Measurements from ENCODE around the gene ZP2. TPM values are rescaled to one million over a fixed set of nuclear protein-coding genes. Genes with fewer than 3 reads are reported as not detected.

ZP2 gene
- total and polyA plus RNA-seq, 2 donors: 0.90 TPM; not detected in 1

GRCh38 chr16:21228361-21228872 lies 17.0 kb upstream of the ZP2 start:
- no peaks in the 10 kb centered on the region for H3K4me1 ChIP-seq (ENCODE audit: insufficient read depth)
- 73% methylated on average over 2 of the region's 2 CpGs for WGBS
- H3K27ac ChIP-seq (ENCODE audit: low read depth): no peak overlapping the region
- no peak for DNase-seq (ENCODE audit: extremely low spot score)
- no peaks in the 10 kb centered on the region for H3K36me3 ChIP-seq (ENCODE audit: insufficient read depth)
- H3K4me3 ChIP-seq (ENCODE audit: low read depth, low read length): no peak overlapping the region

- Histone ChIP-seq H3K27ac (ENCODE audit: low read depth) (no peak overlapping the region), H3K4me1 (ENCODE audit: insufficient read depth) (no peaks in the 10 kb centered on the region), H3K4me3 (ENCODE audit: low read depth, low read length) (no peak overlapping the region), H3K36me3 (ENCODE audit: insufficient read depth) (no peaks in the 10 kb centered on the region)
- no peak for DNase-seq (ENCODE audit: extremely low spot score)
These were observed 16.5 kb upstream of the ZP2 start for GRCh38 chr16:21227866-21228265.

DNA sequence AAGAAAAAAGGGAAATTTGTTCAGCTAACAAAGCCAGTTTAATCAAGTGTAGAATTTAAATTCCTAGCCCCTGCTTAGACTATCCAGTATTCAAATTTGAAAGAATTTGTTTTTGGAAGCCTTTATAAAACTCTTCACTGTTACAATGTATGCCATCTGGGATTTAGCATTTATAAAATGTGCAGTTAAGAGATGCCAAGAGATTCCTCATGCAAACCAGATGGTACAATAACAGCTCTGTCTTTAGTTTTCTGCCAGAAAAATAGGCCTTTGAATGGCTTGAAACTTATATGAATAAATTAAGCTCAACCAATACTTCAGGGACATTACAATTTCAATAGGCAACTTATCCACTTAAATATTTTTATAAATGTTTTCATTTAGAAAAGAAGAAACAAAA lies 15.4 kb upstream of the ZP2 start:
- Histone ChIP-seq H3K27ac (ENCODE audit: low read depth) (no peak overlapping the region), H3K36me3 (ENCODE audit: insufficient read depth) (no peaks in the 10 kb centered on the region), H3K4me3 (ENCODE audit: low read depth, low read length) (no peak overlapping the region), H3K4me1 (ENCODE audit: insufficient read depth) (no peaks in the 10 kb centered on the region)
- no peak for DNase-seq (ENCODE audit: extremely low spot score)

DNA sequence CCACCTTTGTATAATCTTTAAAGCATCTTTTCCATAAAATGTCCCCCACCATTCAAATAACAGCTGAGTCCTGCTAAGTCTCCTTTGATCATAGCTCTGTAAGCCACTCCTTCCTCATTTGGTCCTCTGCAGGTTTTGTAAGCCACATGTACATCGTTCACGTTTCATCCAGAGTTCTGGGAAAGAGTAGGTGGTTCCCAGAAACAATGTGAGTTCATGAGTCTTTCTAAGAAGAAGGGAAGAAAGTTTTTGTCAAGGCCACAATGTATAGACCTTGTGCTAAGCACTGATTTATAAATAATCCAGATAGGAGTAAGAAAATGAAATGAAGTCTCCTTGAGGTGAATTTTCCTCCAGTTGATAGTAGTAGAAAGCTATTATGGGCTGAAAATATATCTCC lies 13.4 kb upstream of the ZP2 start:
- Histone ChIP-seq H3K4me1 (ENCODE audit: insufficient read depth) (no peaks in the 10 kb centered on the region), H3K36me3 (ENCODE audit: insufficient read depth) (no peaks in the 10 kb centered on the region), H3K27ac (ENCODE audit: low read depth) (no peak overlapping the region), H3K4me3 (ENCODE audit: low read depth, low read length) (no peak overlapping the region)
- 59% methylated on average over 2 of the region's 2 CpGs for WGBS
- no peak for DNase-seq (ENCODE audit: extremely low spot score)

- H3K4me1 ChIP-seq (ENCODE audit: insufficient read depth): no peaks in the 10 kb centered on the region
- DNase-seq (ENCODE audit: extremely low spot score): no peak
- no peak overlapping the region for H3K4me3 ChIP-seq (ENCODE audit: low read depth, low read length)
- H3K27ac ChIP-seq (ENCODE audit: low read depth): no peak overlapping the region
- 80% methylated on average over 9 of the region's 9 CpGs for WGBS
- no peaks in the 10 kb centered on the region for H3K36me3 ChIP-seq (ENCODE audit: insufficient read depth)
These were observed 12.4 kb upstream of the ZP2 start for GRCh38 chr16:21223787-21224186.

DNA sequence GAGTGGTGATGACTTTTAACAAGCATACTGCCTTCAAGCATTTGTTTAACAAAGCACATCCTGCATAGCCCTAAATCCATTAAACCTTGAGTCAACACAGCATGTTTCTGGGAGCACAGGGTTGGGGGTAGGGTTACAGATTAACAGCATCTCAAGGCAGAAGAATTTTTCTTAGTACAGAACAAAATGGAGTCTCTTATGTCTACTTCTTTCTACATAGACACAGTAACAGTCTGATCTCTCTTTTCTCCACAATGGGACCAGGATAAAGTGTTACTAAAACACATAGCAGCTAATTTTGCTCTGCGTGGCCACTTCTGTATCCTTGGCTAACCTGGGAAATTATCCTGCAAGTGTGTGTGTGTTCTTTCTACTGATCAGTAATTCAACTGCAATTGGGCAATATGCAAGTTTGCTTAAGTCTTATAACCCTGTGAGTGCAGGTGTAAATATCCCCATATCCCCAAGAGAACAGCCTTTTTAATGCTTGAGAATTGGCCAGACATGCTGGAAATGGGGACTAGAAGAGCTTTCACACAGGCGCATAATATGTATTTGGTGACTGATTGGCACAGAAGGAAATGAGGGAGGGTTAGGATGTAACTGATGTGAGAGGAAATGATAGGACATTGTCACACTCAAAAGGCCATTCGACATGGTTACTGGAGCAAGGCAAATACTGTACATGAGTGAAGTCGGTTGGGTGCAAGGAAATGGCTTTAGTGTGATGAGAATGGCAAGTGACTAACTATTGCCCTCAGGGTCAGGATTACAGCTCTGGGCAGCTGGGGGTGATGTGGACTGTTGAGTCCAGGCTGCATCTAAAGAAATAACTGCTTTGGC lies 11.3 kb upstream of the ZP2 start:
- no peaks in the 10 kb centered on the region for H3K36me3 ChIP-seq (ENCODE audit: insufficient read depth)
- H3K4me1 ChIP-seq (ENCODE audit: insufficient read depth): no peaks in the 10 kb centered on the region
- 67% methylated on average over 4 of the region's 4 CpGs for WGBS
- H3K4me3 ChIP-seq (ENCODE audit: low read depth, low read length): no peak overlapping the region
- DNase-seq (ENCODE audit: extremely low spot score): no peak
- no peak overlapping the region for H3K27ac ChIP-seq (ENCODE audit: low read depth)

DNA sequence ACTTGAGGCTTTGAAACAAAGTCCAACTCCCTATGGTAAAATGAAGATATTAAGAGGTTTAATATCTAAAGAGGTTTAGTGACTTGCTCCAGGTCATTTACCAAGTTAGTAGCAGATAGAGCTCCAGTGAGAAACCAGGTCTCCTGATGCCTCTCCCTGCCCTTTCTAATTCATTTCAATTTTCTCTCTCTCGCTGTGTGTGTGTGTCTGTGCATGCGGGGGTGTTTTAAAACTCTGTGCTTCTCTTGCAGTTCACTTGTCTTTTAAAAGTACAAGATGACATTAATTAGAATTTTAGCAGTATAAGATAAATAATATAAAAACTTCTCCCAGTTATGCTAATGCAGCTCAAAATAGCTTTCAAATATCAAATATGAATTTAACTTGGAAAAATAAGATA lies 8.2 kb upstream of the ZP2 start:
- no peak overlapping the region for H3K4me3 ChIP-seq (ENCODE audit: low read depth, low read length)
- no peak overlapping the region for H3K27ac ChIP-seq (ENCODE audit: low read depth)
- H3K4me1 ChIP-seq (ENCODE audit: insufficient read depth): no peaks in the 10 kb centered on the region
- H3K36me3 ChIP-seq (ENCODE audit: insufficient read depth): no peaks in the 10 kb centered on the region
- no peak for DNase-seq (ENCODE audit: extremely low spot score)
- 95% methylated on average over 2 of the region's 2 CpGs for WGBS

GRCh38 chr16:21218153-21218552 lies 6.8 kb upstream of the ZP2 start:
- DNase-seq (ENCODE audit: extremely low spot score): no peak
- H3K27ac ChIP-seq (ENCODE audit: low read depth): no peak overlapping the region
- H3K36me3 ChIP-seq (ENCODE audit: insufficient read depth): no peaks in the 10 kb centered on the region
- WGBS: 67% methylated on average over 7 of the region's 7 CpGs
- H3K4me3 ChIP-seq (ENCODE audit: low read depth, low read length): no peak overlapping the region
- no peaks in the 10 kb centered on the region for H3K4me1 ChIP-seq (ENCODE audit: insufficient read depth)

DNA sequence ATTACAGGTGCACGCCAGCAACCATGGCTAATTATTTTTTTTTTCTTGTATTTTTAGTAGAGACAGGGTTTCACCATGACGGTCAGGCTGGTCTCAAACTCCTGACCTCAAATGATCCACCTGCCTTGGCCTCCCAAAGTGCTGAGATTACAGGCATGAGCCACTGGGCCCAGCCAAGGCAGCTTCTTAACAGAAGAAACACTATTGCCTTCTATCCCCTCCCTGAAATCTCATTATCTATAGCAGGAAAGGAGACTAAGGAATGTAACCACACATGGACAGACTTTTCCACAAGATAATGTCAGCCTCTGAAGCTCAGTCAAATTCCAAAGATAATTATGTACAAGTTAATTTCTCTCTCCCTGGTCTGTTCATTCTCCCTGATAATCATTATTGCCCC lies 5.7 kb upstream of the ZP2 start:
- Histone ChIP-seq H3K4me1 (ENCODE audit: insufficient read depth) (no peaks in the 10 kb centered on the region), H3K36me3 (ENCODE audit: insufficient read depth) (no peaks in the 10 kb centered on the region), H3K4me3 (ENCODE audit: low read depth, low read length) (no peak overlapping the region), H3K27ac (ENCODE audit: low read depth) (no peak overlapping the region)
- WGBS: 87% methylated on average over 2 of the region's 2 CpGs
- no peak for DNase-seq (ENCODE audit: extremely low spot score)

DNA sequence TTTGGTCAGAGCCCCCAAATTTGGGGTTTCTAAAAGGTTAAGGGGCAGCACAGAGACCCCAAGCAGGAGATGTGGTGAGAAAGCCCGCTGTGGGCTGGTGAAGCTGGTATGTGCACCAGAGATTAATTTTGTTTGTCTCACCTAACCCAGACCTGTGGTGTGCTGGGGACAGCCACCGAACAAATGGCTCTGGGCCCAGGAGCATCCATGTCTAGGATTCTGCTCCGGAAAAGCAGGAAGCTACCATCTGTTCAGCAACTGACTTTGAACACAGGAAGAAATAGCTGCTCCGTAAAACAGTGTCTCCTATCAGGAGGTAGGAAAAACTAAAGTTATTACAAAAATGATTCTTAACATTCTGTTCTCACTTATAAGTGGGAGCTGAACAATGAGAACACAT lies 2.7 kb upstream of the ZP2 start:
- no peak for DNase-seq (ENCODE audit: extremely low spot score)
- WGBS: 69% methylated on average over 4 of the region's 4 CpGs
- Histone ChIP-seq H3K4me3 (ENCODE audit: low read depth, low read length) (no peak overlapping the region), H3K27ac (ENCODE audit: low read depth) (no peak overlapping the region), H3K4me1 (ENCODE audit: insufficient read depth) (no peaks in the 10 kb centered on the region), H3K36me3 (ENCODE audit: insufficient read depth) (no peaks in the 10 kb centered on the region)

GRCh38 chr16:21208446-21209230 lies 2.7 kb downstream of the ZP2 start:
- Histone ChIP-seq H3K4me1 (ENCODE audit: insufficient read depth) (no peaks in the 10 kb centered on the region), H3K4me3 (ENCODE audit: low read depth, low read length) (no peak overlapping the region), H3K27ac (ENCODE audit: low read depth) (no peak overlapping the region), H3K36me3 (ENCODE audit: insufficient read depth) (no peaks in the 10 kb centered on the region)
- 67% methylated on average over 2 of the region's 2 CpGs for WGBS
- DNase-seq (ENCODE audit: extremely low spot score): no peak

DNA sequence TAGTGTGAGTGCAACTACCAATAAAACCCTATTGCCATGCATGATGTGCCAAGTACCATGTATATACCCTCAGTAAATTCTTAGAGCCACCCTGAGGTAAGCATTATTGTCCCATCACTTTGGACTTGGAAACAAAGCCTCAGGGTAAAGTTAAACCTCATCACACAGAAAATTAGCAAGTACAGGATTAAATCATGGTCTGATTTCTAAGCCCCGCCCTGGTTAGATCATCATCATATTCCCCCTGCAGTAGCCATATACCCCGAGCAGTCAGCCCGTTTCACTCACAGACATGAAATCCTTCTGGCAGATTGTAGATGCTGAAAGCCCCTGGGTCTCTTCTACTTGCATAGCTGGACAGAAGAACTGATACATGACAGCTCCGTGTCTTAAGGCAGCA lies 4.8 kb downstream of the ZP2 start:
- DNase-seq (ENCODE audit: extremely low spot score): no peak
- no peaks in the 10 kb centered on the region for H3K4me1 ChIP-seq (ENCODE audit: insufficient read depth)
- WGBS: 93% methylated on average over 4 of the region's 4 CpGs
- no peaks in the 10 kb centered on the region for H3K36me3 ChIP-seq (ENCODE audit: insufficient read depth)
- no peak overlapping the region for H3K4me3 ChIP-seq (ENCODE audit: low read depth, low read length)
- no peak overlapping the region for H3K27ac ChIP-seq (ENCODE audit: low read depth)

DNA sequence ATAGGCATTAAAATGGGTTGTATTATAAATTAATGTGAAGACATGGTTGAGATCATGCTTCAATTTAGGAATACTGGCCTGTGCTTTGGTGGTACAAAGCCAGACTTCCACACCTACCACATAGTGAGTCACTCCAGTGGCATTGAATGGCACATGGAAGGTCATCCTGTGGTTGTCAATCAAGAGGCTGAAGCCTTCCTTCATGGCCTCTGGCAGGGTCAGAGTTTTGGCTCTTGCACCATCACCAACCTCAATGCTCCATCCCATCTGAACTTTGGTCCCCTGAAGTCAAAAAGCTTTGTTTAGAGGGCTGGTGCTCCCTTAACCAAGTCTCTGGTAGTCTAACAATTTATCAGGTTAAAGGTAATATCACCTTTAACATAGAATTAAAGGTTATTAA lies 6.1 kb downstream of the ZP2 start:
- no peak overlapping the region for H3K27ac ChIP-seq (ENCODE audit: low read depth)
- no peak overlapping the region for H3K4me3 ChIP-seq (ENCODE audit: low read depth, low read length)
- no peaks in the 10 kb centered on the region for H3K4me1 ChIP-seq (ENCODE audit: insufficient read depth)
- no peak for DNase-seq (ENCODE audit: extremely low spot score)
- no peaks in the 10 kb centered on the region for H3K36me3 ChIP-seq (ENCODE audit: insufficient read depth)

DNA sequence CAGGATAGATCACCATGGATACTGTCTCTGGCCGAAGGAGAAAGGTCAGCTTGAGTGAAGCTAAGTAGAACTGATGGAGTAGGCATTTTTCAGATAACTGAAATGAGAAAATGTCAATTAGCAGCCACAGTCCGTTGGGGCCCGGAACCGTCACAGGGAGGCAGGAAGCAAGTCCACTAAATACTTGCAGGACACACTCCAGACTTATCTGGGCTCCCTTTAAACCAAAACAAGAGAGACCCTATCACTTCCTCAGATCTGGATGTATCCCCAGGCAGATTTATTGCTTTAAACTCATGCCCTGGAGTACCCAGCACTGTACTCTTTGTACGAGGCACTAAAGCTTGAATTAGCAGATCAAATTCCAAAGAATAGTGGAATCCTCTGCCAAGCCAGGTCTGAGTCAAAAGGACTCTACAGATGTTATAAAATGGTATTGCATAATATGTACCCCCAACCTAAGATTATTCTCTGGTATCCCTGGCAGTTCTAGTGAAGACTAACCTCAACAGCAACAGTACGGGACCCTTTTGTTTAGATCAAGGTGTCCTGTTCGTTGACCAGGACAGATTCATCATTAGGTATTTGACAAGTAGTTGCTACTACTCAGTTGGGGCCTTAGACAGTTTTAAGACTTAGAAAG lies 8.1 kb downstream of the ZP2 start:
- H3K36me3 ChIP-seq (ENCODE audit: insufficient read depth): no peaks in the 10 kb centered on the region
- no peak overlapping the region for H3K4me3 ChIP-seq (ENCODE audit: low read depth, low read length)
- no peak for DNase-seq (ENCODE audit: extremely low spot score)
- WGBS: 48% methylated on average over 7 of the region's 7 CpGs
- no peak overlapping the region for H3K27ac ChIP-seq (ENCODE audit: low read depth)
- no peaks in the 10 kb centered on the region for H3K4me1 ChIP-seq (ENCODE audit: insufficient read depth)

All from urinary bladder (tissue), 4 donors.